Nephron (organoid): ENCODE results near the gene INPP5K.
A peak's percentile ranks its signal among the peaks of the same experiment; 100 is the strongest.

Experiments used
- H3K27ac Mint-ChIP-seq, 3 experiments: 2 replicates each; pipeline ENCODE4 v1.8.0; 2020; ENCODE audit warnings: mixed read lengths in 3 of 3, mild to moderate bottlenecking in 2 of 3, moderate library complexity in 1 of 3
- H3K27me3 Mint-ChIP-seq: 2 replicates; pipeline ENCODE4 v1.8.0; 2021; ENCODE audit warnings: low read depth, mild to moderate bottlenecking, moderate library complexity, mixed read lengths
- H3K36me3 Mint-ChIP-seq: 2 replicates; pipeline ENCODE4 v1.8.0; 2020; ENCODE audit warnings: low read depth, mixed read lengths
- H3K4me1 Mint-ChIP-seq: 2 replicates; pipeline ENCODE4 v1.8.0; 2020; ENCODE audit warnings: mixed read lengths
- H3K4me3 Mint-ChIP-seq, 3 experiments: 2 replicates each; pipeline ENCODE4 v1.8.0; 2020; ENCODE audit warnings: mild to moderate bottlenecking in 3 of 3, mixed read lengths in 3 of 3, moderate library complexity in 2 of 3
- H3K9me3 Mint-ChIP-seq: 2 replicates; pipeline ENCODE4 v1.8.0; 2020; ENCODE audit warnings: mixed read lengths
- TF ChIP-seq, protein P1 (sequence below), 3 experiments: fragments of 200-600 bp; sonication (generic); IDR thresholded peaks; one replicate each; pipeline ENCODE4 v1.5.0; 2021; ENCODE audit warnings: antibody characterized with exemption in 3 of 3; ENCODE audit not compliant: unreplicated experiment in 3 of 3

Gene INPP5K

DNA sequence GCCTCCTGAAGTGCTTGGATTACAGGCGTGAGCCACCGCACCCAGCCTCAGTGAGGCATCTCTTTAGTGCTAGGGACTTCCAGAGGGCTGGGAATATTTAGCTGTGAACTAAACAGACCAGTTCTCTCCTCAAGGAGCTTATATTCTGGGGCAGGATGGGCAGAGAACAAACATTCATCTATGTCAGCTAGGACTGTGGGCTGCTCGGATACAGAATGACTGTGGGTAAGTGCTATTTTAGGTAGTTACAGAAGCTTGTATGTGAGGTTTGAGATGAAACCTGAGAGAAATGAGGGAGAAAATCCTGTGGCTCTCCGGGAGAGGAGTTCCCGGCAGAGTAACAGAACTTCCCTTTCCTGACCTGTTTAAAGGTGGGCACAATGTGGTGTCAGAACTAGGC, 6.2 kb upstream of the INPP5K start:
- TF ChIP-seq, protein P1, sequence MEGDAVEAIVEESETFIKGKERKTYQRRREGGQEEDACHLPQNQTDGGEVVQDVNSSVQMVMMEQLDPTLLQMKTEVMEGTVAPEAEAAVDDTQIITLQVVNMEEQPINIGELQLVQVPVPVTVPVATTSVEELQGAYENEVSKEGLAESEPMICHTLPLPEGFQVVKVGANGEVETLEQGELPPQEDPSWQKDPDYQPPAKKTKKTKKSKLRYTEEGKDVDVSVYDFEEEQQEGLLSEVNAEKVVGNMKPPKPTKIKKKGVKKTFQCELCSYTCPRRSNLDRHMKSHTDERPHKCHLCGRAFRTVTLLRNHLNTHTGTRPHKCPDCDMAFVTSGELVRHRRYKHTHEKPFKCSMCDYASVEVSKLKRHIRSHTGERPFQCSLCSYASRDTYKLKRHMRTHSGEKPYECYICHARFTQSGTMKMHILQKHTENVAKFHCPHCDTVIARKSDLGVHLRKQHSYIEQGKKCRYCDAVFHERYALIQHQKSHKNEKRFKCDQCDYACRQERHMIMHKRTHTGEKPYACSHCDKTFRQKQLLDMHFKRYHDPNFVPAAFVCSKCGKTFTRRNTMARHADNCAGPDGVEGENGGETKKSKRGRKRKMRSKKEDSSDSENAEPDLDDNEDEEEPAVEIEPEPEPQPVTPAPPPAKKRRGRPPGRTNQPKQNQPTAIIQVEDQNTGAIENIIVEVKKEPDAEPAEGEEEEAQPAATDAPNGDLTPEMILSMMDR (IDR thresholded peaks at IDR 0.05; ENCODE audit: unreplicated experiment in 3 of 3): no peak
- no peaks in the 10 kb centered on the region for H3K9me3 Mint-ChIP-seq
- H3K27ac Mint-ChIP-seq: no peak overlapping the region
- peaks cover 22% of the 10 kb centered on the region for H3K36me3 Mint-ChIP-seq
- H3K27me3 Mint-ChIP-seq: no peaks in the 10 kb centered on the region
- H3K4me3 Mint-ChIP-seq: no peak overlapping the region
- H3K4me1 Mint-ChIP-seq: peaks cover 38% of the 10 kb centered on the region

DNA sequence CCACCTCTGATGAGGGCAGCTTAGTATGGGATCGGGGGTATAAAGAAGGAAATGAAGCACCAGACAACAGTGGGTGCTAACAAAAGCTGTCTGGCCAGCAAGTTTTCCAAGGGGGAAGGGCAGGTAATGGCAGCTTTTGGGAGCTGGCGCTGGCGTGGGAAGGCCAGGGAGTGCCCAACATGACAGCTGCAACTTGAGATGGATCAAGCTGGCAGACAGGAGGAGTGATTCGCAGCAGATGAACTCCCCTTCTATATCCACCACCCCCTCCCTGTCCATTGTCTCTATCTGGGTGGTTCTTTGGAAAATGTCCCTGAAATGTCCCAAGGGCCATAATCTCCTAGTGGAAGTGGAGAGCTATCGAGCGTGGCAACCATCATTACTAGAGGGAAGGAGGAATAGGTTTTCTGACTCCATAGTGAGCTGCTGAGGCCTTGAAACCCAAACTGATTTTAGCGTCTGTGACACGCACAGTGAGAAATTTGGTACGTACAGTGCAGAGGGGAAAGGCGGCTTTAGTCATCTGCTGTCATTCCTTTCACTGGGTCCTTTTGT, 4.8 kb upstream of the INPP5K start:
- H3K36me3 Mint-ChIP-seq: peaks cover 17% of the 10 kb centered on the region
- peak overlapping the region in 2 of 3 experiments; percentile 77 to 87 for H3K27ac Mint-ChIP-seq
- TF ChIP-seq, protein P1 (IDR thresholded peaks at IDR 0.05; ENCODE audit: unreplicated experiment in 3 of 3): no peak
- peak overlapping the region in 2 of 3 experiments; percentile 42 to 50 for H3K4me3 Mint-ChIP-seq
- H3K27me3 Mint-ChIP-seq: no peaks in the 10 kb centered on the region
- H3K9me3 Mint-ChIP-seq: no peaks in the 10 kb centered on the region
- H3K4me1 Mint-ChIP-seq: peaks cover 38% of the 10 kb centered on the region

DNA sequence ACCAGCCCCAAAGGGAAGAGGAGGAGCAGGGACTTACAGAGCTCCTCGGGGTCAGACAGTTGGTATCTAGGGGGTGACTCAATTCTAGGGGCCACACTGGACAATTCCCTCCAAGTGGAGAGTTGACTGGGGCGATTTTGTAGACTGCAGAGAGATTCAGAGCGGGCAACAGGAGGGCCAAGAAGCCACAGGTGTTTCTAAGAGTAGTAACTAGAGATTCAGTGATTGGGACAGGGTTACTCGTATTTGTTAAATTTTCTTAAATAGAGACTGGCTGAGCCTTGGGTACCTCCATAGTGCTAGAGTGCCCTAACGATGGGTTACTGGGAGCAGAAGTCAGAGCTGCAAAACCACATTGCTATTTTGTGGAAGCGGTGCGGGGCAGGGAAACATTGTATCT, 3.3 kb upstream of the INPP5K start:
- no peaks in the 10 kb centered on the region for H3K27me3 Mint-ChIP-seq
- no peaks in the 10 kb centered on the region for H3K9me3 Mint-ChIP-seq
- peaks cover 11% of the 10 kb centered on the region for H3K36me3 Mint-ChIP-seq
- TF ChIP-seq, protein P1 (IDR thresholded peaks at IDR 0.05; ENCODE audit: unreplicated experiment in 3 of 3): no peak
- H3K4me1 Mint-ChIP-seq: peaks cover 48% of the 10 kb centered on the region
- peak overlapping the region in 2 of 3 experiments; percentile 39 to 84 for H3K4me3 Mint-ChIP-seq
- peak overlapping the region in 2 of 3 experiments; percentile 26 to 87 for H3K27ac Mint-ChIP-seq

DNA sequence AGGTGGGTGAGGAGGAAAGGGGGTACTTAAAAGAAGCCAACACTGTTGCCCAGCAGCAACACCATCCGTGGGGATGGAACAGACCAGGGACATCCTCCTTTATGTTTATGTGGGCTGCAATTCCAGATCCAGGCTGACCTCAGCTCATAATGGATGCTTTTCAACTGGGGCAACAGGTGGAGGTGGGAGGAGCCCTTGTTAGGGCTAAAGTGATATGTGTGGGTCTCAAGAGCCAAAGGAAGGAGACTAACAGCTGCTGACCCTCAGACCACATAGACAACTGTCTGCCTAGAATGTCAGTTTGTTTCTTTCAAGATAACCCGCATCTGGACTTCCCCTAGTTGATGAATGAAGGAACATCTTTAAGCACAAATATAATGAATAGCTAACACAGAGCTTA, 2.0 kb upstream of the INPP5K start:
- Mint-ChIP-seq H3K9me3 (no peaks in the 10 kb centered on the region), H3K27ac (peak overlapping the region in 2 of 3 experiments; percentile 78 to 87), H3K36me3 (peaks cover 11% of the 10 kb centered on the region), H3K4me1 (peaks cover 48% of the 10 kb centered on the region), H3K4me3 (peak overlapping the region; percentile 76 to 84 (median 84)), H3K27me3 (no peaks in the 10 kb centered on the region)
- TF ChIP-seq, protein P1 (IDR thresholded peaks at IDR 0.05; ENCODE audit: unreplicated experiment in 3 of 3): no peak

DNA sequence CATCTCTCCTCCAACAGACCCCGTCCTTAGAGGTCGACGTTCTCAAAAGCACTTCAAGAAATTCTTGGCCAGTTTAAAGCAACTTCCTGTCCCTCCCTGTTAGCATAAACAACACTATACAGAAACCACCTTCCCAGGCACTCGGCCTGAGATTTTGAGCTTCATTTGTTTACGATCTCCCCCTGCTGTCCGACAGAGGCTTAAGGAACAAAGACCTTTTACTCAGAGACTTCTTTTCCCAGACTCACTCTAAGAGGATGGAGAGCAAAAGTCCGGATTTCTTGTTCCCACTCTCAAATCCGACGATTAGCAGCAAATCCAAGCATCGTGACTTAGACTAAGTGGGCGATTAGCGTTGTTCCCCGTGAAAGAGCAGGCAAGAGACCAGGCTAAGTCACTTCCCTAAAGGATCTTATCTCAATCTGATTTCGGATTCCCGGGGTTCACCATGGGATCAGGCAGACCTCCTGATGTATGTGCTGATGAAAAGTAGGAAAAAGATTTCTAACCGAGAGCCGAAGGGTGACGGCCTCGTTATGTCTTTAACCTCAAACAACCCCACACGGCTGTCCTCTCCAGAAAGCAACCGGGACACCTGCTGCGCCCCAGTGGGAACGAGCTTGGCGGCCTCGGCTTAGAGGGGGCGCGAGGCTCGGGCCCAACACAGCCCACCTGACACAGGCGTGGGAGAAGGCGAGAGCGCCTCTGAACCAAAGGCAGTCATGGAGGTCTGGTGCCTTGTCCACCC, 598 bp downstream of the INPP5K start:
- Mint-ChIP-seq H3K9me3 (no peaks in the 10 kb centered on the region), H3K36me3 (peaks cover 7% of the 10 kb centered on the region), H3K4me3 (peak overlapping the region; percentile 86 to 91 (median 89)), H3K4me1 (peaks cover 54% of the 10 kb centered on the region), H3K27ac (peak overlapping the region; percentile 55 to 74 (median 71)), H3K27me3 (no peaks in the 10 kb centered on the region)
- TF ChIP-seq, protein P1 (IDR thresholded peaks at IDR 0.05; ENCODE audit: unreplicated experiment in 3 of 3): peak; percentile 63 to 74 (median 69)
